ENCODE measurements around the gene MRPS35.

DNA sequence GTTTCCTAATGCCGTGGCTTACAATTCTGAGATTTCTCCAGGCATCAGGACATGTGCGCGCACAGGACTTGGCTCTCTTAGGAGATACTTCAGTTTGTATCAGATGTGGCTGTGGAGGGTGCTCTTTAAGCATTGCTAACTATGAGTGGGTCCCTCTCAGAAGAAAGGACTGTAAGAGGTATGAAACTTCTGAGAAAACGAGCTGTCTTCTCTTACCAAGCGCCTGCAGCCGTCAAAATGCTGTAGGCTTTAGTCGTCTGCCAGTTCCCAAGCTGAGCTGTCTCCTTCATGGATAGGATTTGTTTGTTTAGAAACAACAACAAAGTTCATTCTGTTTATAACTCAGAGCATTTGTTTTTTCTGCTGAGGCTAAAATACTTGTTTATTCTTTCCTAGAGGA is 85.5 kb downstream of the MRPS35 start:
- TF ChIP-seq, protein P1, sequence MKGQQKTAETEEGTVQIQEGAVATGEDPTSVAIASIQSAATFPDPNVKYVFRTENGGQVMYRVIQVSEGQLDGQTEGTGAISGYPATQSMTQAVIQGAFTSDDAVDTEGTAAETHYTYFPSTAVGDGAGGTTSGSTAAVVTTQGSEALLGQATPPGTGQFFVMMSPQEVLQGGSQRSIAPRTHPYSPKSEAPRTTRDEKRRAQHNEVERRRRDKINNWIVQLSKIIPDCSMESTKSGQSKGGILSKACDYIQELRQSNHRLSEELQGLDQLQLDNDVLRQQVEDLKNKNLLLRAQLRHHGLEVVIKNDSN (CRISPR knock-in tag; IDR thresholded peaks at IDR 0.05), result no peak
- TF ChIP-seq GTF2I (CRISPR knock-in tag; conservative IDR thresholded peaks at IDR 0.05) (no peak), NR1H2 (CRISPR knock-in tag; IDR thresholded peaks at IDR 0.05) (no peak), FOXK1 (CRISPR knock-in tag; IDR thresholded peaks at IDR 0.05) (no peak), ETV6 (CRISPR knock-in tag; IDR thresholded peaks at IDR 0.05) (no peak), NFYB (CRISPR knock-in tag; conservative IDR thresholded peaks at IDR 0.05; ENCODE audit: low read depth) (no peak), CREB1 (CRISPR knock-in tag; IDR thresholded peaks at IDR 0.05) (no peak)
- TF ChIP-seq, protein P2, sequence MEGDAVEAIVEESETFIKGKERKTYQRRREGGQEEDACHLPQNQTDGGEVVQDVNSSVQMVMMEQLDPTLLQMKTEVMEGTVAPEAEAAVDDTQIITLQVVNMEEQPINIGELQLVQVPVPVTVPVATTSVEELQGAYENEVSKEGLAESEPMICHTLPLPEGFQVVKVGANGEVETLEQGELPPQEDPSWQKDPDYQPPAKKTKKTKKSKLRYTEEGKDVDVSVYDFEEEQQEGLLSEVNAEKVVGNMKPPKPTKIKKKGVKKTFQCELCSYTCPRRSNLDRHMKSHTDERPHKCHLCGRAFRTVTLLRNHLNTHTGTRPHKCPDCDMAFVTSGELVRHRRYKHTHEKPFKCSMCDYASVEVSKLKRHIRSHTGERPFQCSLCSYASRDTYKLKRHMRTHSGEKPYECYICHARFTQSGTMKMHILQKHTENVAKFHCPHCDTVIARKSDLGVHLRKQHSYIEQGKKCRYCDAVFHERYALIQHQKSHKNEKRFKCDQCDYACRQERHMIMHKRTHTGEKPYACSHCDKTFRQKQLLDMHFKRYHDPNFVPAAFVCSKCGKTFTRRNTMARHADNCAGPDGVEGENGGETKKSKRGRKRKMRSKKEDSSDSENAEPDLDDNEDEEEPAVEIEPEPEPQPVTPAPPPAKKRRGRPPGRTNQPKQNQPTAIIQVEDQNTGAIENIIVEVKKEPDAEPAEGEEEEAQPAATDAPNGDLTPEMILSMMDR (IDR thresholded peaks at IDR 0.05), result no peak
- TF ChIP-seq, protein P3, sequence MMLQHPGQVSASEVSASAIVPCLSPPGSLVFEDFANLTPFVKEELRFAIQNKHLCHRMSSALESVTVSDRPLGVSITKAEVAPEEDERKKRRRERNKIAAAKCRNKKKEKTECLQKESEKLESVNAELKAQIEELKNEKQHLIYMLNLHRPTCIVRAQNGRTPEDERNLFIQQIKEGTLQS (CRISPR knock-in tag; conservative IDR thresholded peaks at IDR 0.05), result no peak
- TF ChIP-seq, protein P4, sequence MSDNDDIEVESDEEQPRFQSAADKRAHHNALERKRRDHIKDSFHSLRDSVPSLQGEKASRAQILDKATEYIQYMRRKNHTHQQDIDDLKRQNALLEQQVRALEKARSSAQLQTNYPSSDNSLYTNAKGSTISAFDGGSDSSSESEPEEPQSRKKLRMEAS (CRISPR knock-in tag; IDR thresholded peaks at IDR 0.05), result no peak
- TF ChIP-seq, protein P5, sequence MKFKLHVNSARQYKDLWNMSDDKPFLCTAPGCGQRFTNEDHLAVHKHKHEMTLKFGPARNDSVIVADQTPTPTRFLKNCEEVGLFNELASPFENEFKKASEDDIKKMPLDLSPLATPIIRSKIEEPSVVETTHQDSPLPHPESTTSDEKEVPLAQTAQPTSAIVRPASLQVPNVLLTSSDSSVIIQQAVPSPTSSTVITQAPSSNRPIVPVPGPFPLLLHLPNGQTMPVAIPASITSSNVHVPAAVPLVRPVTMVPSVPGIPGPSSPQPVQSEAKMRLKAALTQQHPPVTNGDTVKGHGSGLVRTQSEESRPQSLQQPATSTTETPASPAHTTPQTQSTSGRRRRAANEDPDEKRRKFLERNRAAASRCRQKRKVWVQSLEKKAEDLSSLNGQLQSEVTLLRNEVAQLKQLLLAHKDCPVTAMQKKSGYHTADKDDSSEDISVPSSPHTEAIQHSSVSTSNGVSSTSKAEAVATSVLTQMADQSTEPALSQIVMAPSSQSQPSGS (CRISPR knock-in tag; IDR thresholded peaks at IDR 0.05; ENCODE audit: borderline replicate concordance, low read depth), result no peak

Data from WTC11 (cell line).